ENCODE results near the gene SYNE1.

SYNE1 gene

GRCh38 chr6:152176268-152176667 is 460.9 kb downstream of the SYNE1 start:
- no peak for DNase-seq (ENCODE audit: low read depth)
- H3K4me3 ChIP-seq (ENCODE audit: low read depth, low read length), result no peak overlapping the region

- H3K4me3 ChIP-seq (ENCODE audit: low read depth, low read length), result no peak overlapping the region
- DNase-seq (ENCODE audit: low read depth), result no peak
Measured at GRCh38 chr6:152173957-152174356, 463.2 kb downstream of the SYNE1 start.

GRCh38 chr6:152173321-152173720 is 463.8 kb downstream of the SYNE1 start:
- DNase-seq (ENCODE audit: low read depth), result no peak

GRCh38 chr6:152170702-152171667 is 466.2 kb downstream of the SYNE1 start:
- DNase-seq (ENCODE audit: low read depth), result no peak
- no peak overlapping the region for H3K4me3 ChIP-seq (ENCODE audit: low read depth, low read length)

More at GRCh38 chr6:152173321-152173720, 463.8 kb downstream of the SYNE1 start:
- no peak overlapping the region for H3K4me3 ChIP-seq (ENCODE audit: low read depth, low read length)

- DNase-seq (ENCODE audit: low read depth), result no peak
- no peak overlapping the region for H3K4me3 ChIP-seq (ENCODE audit: low read depth, low read length)
Measured at GRCh38 chr6:152170313-152170701, 466.9 kb downstream of the SYNE1 start.

- DNase-seq (ENCODE audit: low read depth), result no peak
Measured at GRCh38 chr6:152167641-152168603, 469.2 kb downstream of the SYNE1 start.

GRCh38 chr6:152166897-152167296 is 470.3 kb downstream of the SYNE1 start:
- no peak overlapping the region for H3K4me3 ChIP-seq (ENCODE audit: low read depth, low read length)
- DNase-seq (ENCODE audit: low read depth), result no peak

More at GRCh38 chr6:152167641-152168603, 469.2 kb downstream of the SYNE1 start:
- H3K4me3 ChIP-seq (ENCODE audit: low read depth, low read length), result no peak overlapping the region

- DNase-seq (ENCODE audit: low read depth), result no peak
- no peak overlapping the region for H3K4me3 ChIP-seq (ENCODE audit: low read depth, low read length)
Measured at GRCh38 chr6:152166497-152166896, 470.7 kb downstream of the SYNE1 start.

GRCh38 chr6:152164957-152165356 is 472.2 kb downstream of the SYNE1 start:
- DNase-seq (ENCODE audit: low read depth), result no peak
- no peak overlapping the region for H3K4me3 ChIP-seq (ENCODE audit: low read depth, low read length)

GRCh38 chr6:152161501-152161900 is 475.7 kb downstream of the SYNE1 start:
- DNase-seq (ENCODE audit: low read depth), result peak; percentile 34
- no peak overlapping the region for H3K4me3 ChIP-seq (ENCODE audit: low read depth, low read length)

- no peak overlapping the region for H3K4me3 ChIP-seq (ENCODE audit: low read depth, low read length)
- no peak for DNase-seq (ENCODE audit: low read depth)
Measured at GRCh38 chr6:152160346-152160745, 476.8 kb downstream of the SYNE1 start.

- H3K4me3 ChIP-seq (ENCODE audit: low read depth, low read length), result no peak overlapping the region
- DNase-seq (ENCODE audit: low read depth), result no peak
Measured at GRCh38 chr6:152155792-152156191, 481.4 kb downstream of the SYNE1 start.

GRCh38 chr6:152154559-152155356 is 482.4 kb downstream of the SYNE1 start:
- H3K4me3 ChIP-seq (ENCODE audit: low read depth, low read length), result no peak overlapping the region
- DNase-seq (ENCODE audit: low read depth), result no peak

GRCh38 chr6:152151920-152152319 is 485.2 kb downstream of the SYNE1 start:
- DNase-seq (ENCODE audit: low read depth), result no peak
- H3K4me3 ChIP-seq (ENCODE audit: low read depth, low read length), result no peak overlapping the region

GRCh38 chr6:152150196-152150595 is 487.0 kb downstream of the SYNE1 start:
- H3K4me3 ChIP-seq (ENCODE audit: low read depth, low read length), result no peak overlapping the region
- peak; percentile 64 for DNase-seq (ENCODE audit: low read depth)

GRCh38 chr6:152148412-152148811 is 488.8 kb downstream of the SYNE1 start:
- DNase-seq (ENCODE audit: low read depth), result no peak
- no peak overlapping the region for H3K4me3 ChIP-seq (ENCODE audit: low read depth, low read length)

GRCh38 chr6:152147269-152147668 is 489.9 kb downstream of the SYNE1 start:
- H3K4me3 ChIP-seq (ENCODE audit: low read depth, low read length), result no peak overlapping the region
- no peak for DNase-seq (ENCODE audit: low read depth)

GRCh38 chr6:152146385-152146784 is 490.8 kb downstream of the SYNE1 start:
- peak; percentile 35 for DNase-seq (ENCODE audit: low read depth)
- no peak overlapping the region for H3K4me3 ChIP-seq (ENCODE audit: low read depth, low read length)

GRCh38 chr6:152143359-152143758 is 493.8 kb downstream of the SYNE1 start:
- DNase-seq (ENCODE audit: low read depth), result no peak
- H3K4me3 ChIP-seq (ENCODE audit: low read depth, low read length), result no peak overlapping the region
